Fibroblast of mammary gland (primary cell): ENCODE results near the gene CNTFR.

Experiments used
- DNase-seq: peaks from one replicate; pipeline ENCODE4 v3.0.0-alpha.2; 2010; ENCODE audit warnings: low read depth
- H3K4me3 ChIP-seq: 2 replicates; pipeline ENCODE4 v1.5.1; 2011; ENCODE audit warnings: low read depth, mild to moderate bottlenecking, low read length, moderate library complexity; ENCODE audit not compliant: control insufficient read depth
- CTCF ChIP-seq: conservative IDR thresholded peaks from 2 replicates; pipeline ENCODE4 v1.5.1; 2011; ENCODE audit warnings: low read depth, low read length, inconsistent platforms; ENCODE audit not compliant: control insufficient read depth, insufficient read depth

Gene CNTFR

GRCh38 chr9:34555002-34555348 is 34.5 kb downstream of the CNTFR start:
- TF ChIP-seq CTCF: no peak
- DNase-seq: no peak
- no peak overlapping the region for H3K4me3 ChIP-seq

- no peak for DNase-seq
- H3K4me3 ChIP-seq: no peak overlapping the region
Observed at GRCh38 chr9:34554211-34555001, 35.1 kb downstream of the CNTFR start.

GRCh38 chr9:34553511-34554021 is 36.0 kb downstream of the CNTFR start:
- no peak for DNase-seq

More at GRCh38 chr9:34554211-34555001, 35.1 kb downstream of the CNTFR start:
- no peak for TF ChIP-seq CTCF

GRCh38 chr9:34552986-34553385 is 36.5 kb downstream of the CNTFR start:
- DNase-seq: no peak
- TF ChIP-seq CTCF: no peak
- no peak overlapping the region for H3K4me3 ChIP-seq

More at GRCh38 chr9:34553511-34554021, 36.0 kb downstream of the CNTFR start:
- H3K4me3 ChIP-seq: no peak overlapping the region
- no peak for TF ChIP-seq CTCF

GRCh38 chr9:34552606-34552981 is 36.9 kb downstream of the CNTFR start:
- DNase-seq: no peak
- no peak for TF ChIP-seq CTCF

GRCh38 chr9:34551751-34552605 is 37.5 kb downstream of the CNTFR start:
- no peak overlapping the region for H3K4me3 ChIP-seq
- TF ChIP-seq CTCF: no peak
- no peak for DNase-seq

More at GRCh38 chr9:34552606-34552981, 36.9 kb downstream of the CNTFR start:
- no peak overlapping the region for H3K4me3 ChIP-seq
